PFSK-1 (cell line): ENCODE results near the gene MAP6.

Experiments used
- FOXP2 ChIP-seq: optimal IDR thresholded peaks from 2 replicates; pipeline ENCODE3; 2011; ENCODE audit warnings: borderline replicate concordance, control low read depth, inconsistent platforms; ENCODE audit not compliant: insufficient read depth; ENCODE audit errors: extremely low read length, extremely low read depth
- POLR2AphosphoS5 ChIP-seq: IDR thresholded peaks from 2 replicates; pipeline ENCODE4 v1.6.1; 2012; ENCODE audit warnings: low read depth, mild to moderate bottlenecking, control low read depth, low read length, moderate library complexity
- SIN3A ChIP-seq: IDR thresholded peaks from 2 replicates; pipeline ENCODE4 v1.6.1; 2012; ENCODE audit warnings: mild to moderate bottlenecking, low read length, moderate library complexity, borderline replicate concordance; ENCODE audit not compliant: insufficient read depth
- TAF1 ChIP-seq: IDR thresholded peaks from 2 replicates; pipeline ENCODE4 v1.6.1; 2012; ENCODE audit warnings: low read length, control low read depth, borderline replicate concordance; ENCODE audit not compliant: insufficient read depth
- TF ChIP-seq, protein P1 (sequence below), 2 experiments: IDR thresholded peaks; 2 replicates each; pipeline versions ENCODE4 v1.6.1 to v1.8.0; 2011 to 2012; ENCODE audit warnings: low read depth in 2 of 2, low read length in 2 of 2, control low read depth in 1 of 2, inconsistent platforms in 1 of 2, mild to moderate bottlenecking in 1 of 2, moderate library complexity in 1 of 2; ENCODE audit not compliant: insufficient read depth in 1 of 2

Gene MAP6

DNA sequence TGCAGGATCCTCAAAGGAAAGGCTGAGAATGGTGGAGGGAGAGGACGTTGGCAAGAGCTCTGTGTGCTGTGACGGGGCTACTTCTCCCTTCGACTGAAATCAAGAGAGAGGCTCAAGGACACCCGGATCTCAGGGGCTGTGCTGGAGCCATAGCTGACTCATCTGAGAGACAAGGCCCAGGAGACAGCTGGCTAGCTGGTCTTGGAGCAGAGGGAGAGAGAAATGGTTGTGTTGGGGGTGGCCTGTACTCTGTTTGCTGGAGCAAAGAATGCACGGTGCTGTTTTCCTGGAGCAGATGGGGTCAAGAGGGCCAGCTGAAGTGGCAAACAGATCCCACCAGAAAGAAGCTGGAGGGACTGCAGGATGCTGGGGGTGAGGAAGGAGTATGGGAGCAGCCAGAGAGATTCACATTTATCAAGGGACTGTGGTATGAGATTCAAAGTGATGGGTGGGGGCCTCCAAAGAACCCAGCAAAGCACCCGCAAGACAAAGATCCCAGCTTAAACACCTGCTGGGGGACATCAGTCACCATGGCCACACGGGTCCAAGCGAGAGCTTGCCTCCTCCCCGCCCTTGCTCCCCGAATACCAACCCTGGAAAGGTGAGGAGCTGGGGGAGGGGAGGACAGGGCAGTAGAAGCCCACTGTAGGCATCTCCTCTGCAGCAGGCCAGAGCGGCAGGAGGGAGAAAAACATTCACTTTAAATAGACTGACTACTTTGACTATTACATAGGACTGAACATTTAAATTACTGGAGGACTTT is 40.8 kb downstream of the MAP6 start:
- TF ChIP-seq, protein P1, sequence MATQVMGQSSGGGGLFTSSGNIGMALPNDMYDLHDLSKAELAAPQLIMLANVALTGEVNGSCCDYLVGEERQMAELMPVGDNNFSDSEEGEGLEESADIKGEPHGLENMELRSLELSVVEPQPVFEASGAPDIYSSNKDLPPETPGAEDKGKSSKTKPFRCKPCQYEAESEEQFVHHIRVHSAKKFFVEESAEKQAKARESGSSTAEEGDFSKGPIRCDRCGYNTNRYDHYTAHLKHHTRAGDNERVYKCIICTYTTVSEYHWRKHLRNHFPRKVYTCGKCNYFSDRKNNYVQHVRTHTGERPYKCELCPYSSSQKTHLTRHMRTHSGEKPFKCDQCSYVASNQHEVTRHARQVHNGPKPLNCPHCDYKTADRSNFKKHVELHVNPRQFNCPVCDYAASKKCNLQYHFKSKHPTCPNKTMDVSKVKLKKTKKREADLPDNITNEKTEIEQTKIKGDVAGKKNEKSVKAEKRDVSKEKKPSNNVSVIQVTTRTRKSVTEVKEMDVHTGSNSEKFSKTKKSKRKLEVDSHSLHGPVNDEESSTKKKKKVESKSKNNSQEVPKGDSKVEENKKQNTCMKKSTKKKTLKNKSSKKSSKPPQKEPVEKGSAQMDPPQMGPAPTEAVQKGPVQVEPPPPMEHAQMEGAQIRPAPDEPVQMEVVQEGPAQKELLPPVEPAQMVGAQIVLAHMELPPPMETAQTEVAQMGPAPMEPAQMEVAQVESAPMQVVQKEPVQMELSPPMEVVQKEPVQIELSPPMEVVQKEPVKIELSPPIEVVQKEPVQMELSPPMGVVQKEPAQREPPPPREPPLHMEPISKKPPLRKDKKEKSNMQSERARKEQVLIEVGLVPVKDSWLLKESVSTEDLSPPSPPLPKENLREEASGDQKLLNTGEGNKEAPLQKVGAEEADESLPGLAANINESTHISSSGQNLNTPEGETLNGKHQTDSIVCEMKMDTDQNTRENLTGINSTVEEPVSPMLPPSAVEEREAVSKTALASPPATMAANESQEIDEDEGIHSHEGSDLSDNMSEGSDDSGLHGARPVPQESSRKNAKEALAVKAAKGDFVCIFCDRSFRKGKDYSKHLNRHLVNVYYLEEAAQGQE (IDR thresholded peaks at IDR 0.05; ENCODE audit: insufficient read depth in 1 of 2, low read depth in 2 of 2, low read length in 2 of 2): no peak
- no peak for TF ChIP-seq TAF1

DNA sequence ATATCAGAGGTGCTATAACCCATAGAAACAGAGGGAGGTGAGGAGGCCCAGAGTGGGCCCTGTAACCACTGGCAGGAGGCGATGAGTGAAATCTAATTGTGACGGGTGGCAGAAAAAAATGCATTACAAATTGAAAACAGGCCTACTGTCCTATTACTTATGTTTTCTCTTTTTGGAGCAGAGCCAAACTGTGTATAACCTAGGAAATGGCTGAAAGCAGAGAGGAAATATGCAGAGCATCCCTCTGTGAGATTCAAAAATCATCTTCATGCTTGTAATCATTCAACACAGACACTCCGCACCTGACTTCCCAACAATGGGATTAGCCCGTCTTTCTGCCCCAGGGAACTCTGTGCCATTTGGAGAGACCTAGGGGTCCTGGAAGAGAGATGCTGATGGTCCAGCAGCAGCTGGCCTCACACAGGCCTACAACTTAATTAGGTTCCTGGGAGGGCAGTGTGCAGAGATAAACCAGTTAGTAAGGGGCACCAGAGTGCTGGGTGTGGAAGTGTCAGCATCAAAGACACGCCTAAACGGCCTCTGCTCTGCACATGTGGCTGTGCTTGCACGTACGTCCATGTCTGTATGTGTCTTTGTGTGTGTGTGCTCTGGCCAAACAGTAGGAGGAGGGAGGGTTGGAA is 41.8 kb downstream of the MAP6 start:
- TF ChIP-seq, protein P1 (IDR thresholded peaks at IDR 0.05; ENCODE audit: insufficient read depth in 1 of 2, low read depth in 2 of 2, low read length in 2 of 2): no peak
- no peak for TF ChIP-seq POLR2AphosphoS5

DNA sequence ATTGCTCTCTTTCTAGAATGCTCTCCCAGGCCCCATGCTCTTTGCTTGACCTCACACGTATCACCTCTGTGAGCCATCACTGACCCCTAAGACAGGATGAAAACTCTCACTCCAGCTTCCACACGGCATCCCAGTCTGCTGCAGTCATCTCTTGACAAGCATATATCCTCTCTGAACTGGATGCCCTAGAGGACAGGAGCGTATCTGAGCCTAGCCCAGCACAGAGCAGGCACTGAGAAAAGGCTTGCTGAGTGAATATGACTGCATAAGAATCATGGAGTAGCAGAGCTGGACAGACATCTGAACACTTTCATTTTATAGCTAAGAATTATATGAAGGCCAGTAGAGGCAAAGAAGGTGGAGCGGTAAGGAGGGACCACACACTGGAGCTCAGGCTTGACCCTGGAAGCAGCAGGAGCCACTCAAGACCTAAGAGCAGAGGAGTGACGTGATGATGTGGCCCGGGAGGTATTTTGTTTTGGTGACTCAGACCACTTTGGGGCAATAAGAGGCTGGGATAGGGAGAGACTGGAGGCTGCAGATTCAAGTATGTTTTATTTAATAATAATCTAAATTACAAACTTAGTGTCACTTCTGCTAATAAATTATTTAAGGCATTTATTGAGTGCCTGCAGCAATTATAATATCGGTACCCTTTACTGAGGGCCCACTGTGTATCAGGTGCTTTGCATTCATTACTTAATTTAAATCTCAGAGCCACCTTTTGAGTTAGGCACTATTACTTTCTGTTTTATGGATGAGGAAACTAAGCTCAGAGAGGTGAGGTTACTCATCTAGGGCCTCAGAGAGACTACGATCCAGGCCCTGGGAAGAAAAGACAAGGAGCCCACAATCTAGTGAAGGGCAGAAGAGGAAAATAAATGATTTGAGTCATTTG is 42.6 kb downstream of the MAP6 start:
- TF ChIP-seq FOXP2: no peak
- TF ChIP-seq SIN3A: no peak
- TF ChIP-seq, protein P1 (IDR thresholded peaks at IDR 0.05; ENCODE audit: insufficient read depth in 1 of 2, low read depth in 2 of 2, low read length in 2 of 2): no peak
- no peak for TF ChIP-seq TAF1
- TF ChIP-seq POLR2AphosphoS5: no peak

DNA sequence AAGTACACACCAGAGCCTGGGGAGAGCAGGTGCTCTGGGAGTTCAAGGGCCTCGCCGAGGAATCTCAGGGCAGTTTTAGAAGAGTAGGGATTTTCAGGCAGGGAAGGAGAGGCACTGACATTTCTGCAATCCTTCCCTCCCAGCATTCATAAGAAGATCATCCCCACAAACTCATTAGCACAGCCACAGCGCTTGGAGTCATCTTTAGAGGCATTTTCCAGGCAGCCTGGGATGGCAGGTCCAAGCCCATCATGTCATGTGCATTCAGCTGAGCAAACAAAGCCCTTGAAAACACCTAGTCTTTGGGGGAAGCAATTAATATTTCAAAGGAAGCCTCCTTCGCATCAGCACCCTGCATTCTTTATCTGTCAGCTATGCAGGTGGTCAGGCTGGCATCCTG is 43.8 kb downstream of the MAP6 start:
- no peak for TF ChIP-seq SIN3A
- no peak for TF ChIP-seq FOXP2
- TF ChIP-seq, protein P1 (IDR thresholded peaks at IDR 0.05; ENCODE audit: insufficient read depth in 1 of 2, low read depth in 2 of 2, low read length in 2 of 2): no peak
